HepG2 (cell line): ENCODE results near the gene SBSN. TPM values are rescaled to one million over a fixed set of nuclear protein-coding genes. Genes with fewer than 3 reads are reported as not detected.

ENCODE experiments used
- ATAC-seq: fragments of 200-7000 bp; cut with Tn5 transposase; 3 replicates; pipeline ENCODE4 v1.9.1; 2020; ENCODE audit warnings: mild to moderate bottlenecking, moderate library complexity
- BruUV-seq: library from RNA; stranded (reverse); fragments of 400-500 nt; replicated peaks from 2 replicates; lab custom pipeline; 2021; lab: Mats Ljungman, UMichigan
- CTCF ChIA-PET: fragments of 300-600 bp; formaldehyde crosslinking; extraction: SDS; loops from one replicate; lab custom pipeline; 2021; ENCODE audit warnings: low total read pairs, inconsistent platforms, low intra/inter-chr PET ratio; lab: Yijun Ruan, JAX
- POLR2A ChIA-PET: fragments of 350-600 bp; sonication (Branson Sonifier 250); formaldehyde crosslinking; loops from one replicate; lab custom pipeline; 2020; ENCODE audit warnings: antibody characterized with exemption, inconsistent platforms; lab: Yijun Ruan, JAX
- DNase-seq: peaks from one replicate; pipeline ENCODE4 v3.0.0-alpha.2; 2015; ENCODE audit warnings: low spot score
- FAIRE-seq: peaks from 3 replicates; lab custom pipeline; 2011; peaks lifted over from hg19 to GRCh38; lab: Jason Lieb, UNC
- H2AFZ ChIP-seq: one replicate; pipeline ENCODE4 v1.6.1; 2011; ENCODE audit warnings: low read length, inconsistent platforms
- H3K27ac ChIP-seq: fragments of 300-600 bp; 3 replicates; pipeline ENCODE4 v1.8.0; 2011; ENCODE audit warnings: mixed run types, mild to moderate bottlenecking, mixed read lengths, low read length, inconsistent platforms; ENCODE audit not compliant: insufficient read depth; ENCODE audit errors: extremely low read length
- H3K27me3 ChIP-seq, 2 experiments: fragments of 200-600 bp in 1 of 2; 2 replicates in 1 of 2; 3 replicates in 1 of 2; pipeline versions ENCODE4 v1.6.0 to v1.8.0; 2011; ENCODE audit warnings: low read length in 2 of 2, mild to moderate bottlenecking in 2 of 2, moderate library complexity in 2 of 2, inconsistent platforms in 1 of 2; ENCODE audit not compliant: insufficient read depth in 2 of 2, control insufficient read depth in 1 of 2
- H3K36me3 ChIP-seq, 2 experiments: fragments of 200-600 bp in 1 of 2; replicated peaks in 1 of 2; 2 replicates in 1 of 2; 3 replicates in 1 of 2; pipeline versions ENCODE4 v1.5.1 to v1.8.0; 2011; ENCODE audit warnings: low read length in 2 of 2, inconsistent platforms in 1 of 2; ENCODE audit not compliant: insufficient read depth in 2 of 2, control insufficient read depth in 1 of 2
- H3K4me1 ChIP-seq: 2 replicates; pipeline ENCODE4 v1.5.1; 2012; ENCODE audit warnings: low read length, inconsistent platforms; ENCODE audit not compliant: insufficient read depth
- H3K4me2 ChIP-seq: 2 replicates; pipeline ENCODE4 v1.6.0; 2011; ENCODE audit warnings: low read depth, low read length, inconsistent platforms
- H3K4me3 ChIP-seq, 3 experiments: fragments of 200-600 bp in 1 of 3; sonication (generic), shearing (Covaris generic) in 1 of 3; replicated peaks in 1 of 3; 2 replicates each; pipeline ENCODE4 v1.5.1; 2011 to 2016; ENCODE audit warnings: low read length in 3 of 3, inconsistent platforms in 2 of 3, low read depth in 2 of 3, mild to moderate bottlenecking in 2 of 3, control low read depth in 1 of 3, mixed read lengths in 1 of 3; ENCODE audit not compliant: insufficient read depth in 1 of 3
- H3K79me2 ChIP-seq: one replicate; pipeline ENCODE4 v1.6.1; 2011; ENCODE audit warnings: low read length, inconsistent platforms; ENCODE audit not compliant: insufficient read depth
- H3K9ac ChIP-seq: 2 replicates; pipeline ENCODE4 v1.6.0; 2011; ENCODE audit warnings: mild to moderate bottlenecking, low read depth, low read length, inconsistent platforms; ENCODE audit not compliant: insufficient read depth
- H3K9me3 ChIP-seq: 2 replicates; pipeline ENCODE4 v1.5.1; 2012; ENCODE audit warnings: mild to moderate bottlenecking, low read length
- H4K20me1 ChIP-seq: 2 replicates; pipeline ENCODE4 v1.6.0; 2011; ENCODE audit warnings: inconsistent platforms, mild to moderate bottlenecking, low read length, moderate library complexity; ENCODE audit not compliant: insufficient read depth
- ARNT ChIP-seq: fragments of 450-650 bp; IDR thresholded peaks from 2 replicates; pipeline ENCODE4 v1.6.1; 2017
- CBX5 ChIP-seq: sonication (generic); formaldehyde crosslinking; IDR thresholded peaks from 2 replicates; pipeline ENCODE4 v1.4.0; 2020; ENCODE audit warnings: missing genetic modification reagents, borderline replicate concordance
- CEBPG ChIP-seq: IDR thresholded peaks from 2 replicates; pipeline ENCODE4 v1.6.1; 2016
- HMGA1 ChIP-seq: sonication (generic); formaldehyde crosslinking; conservative IDR thresholded peaks from 2 replicates; pipeline ENCODE4 v1.4.0; 2020; ENCODE audit warnings: missing genetic modification reagents
- PPARG ChIP-seq: conservative IDR thresholded peaks from 2 replicates; pipeline ENCODE4 v1.6.1; 2016; ENCODE audit warnings: missing biosample characterization, missing genetic modification reagents
- RARG ChIP-seq: sonication (generic); formaldehyde crosslinking; IDR thresholded peaks from 2 replicates; pipeline ENCODE4 v1.4.0; 2020; ENCODE audit warnings: low read depth, mild to moderate bottlenecking, missing genetic modification reagents
- RXRB ChIP-seq: IDR thresholded peaks from 2 replicates; pipeline ENCODE4 v1.6.1; 2016; ENCODE audit warnings: borderline replicate concordance, missing genetic modification reagents, missing compliant biosample characterization
- ZBTB20 ChIP-seq: sonication (generic); formaldehyde crosslinking; IDR thresholded peaks from 2 replicates; pipeline ENCODE4 v1.8.1; 2023; ENCODE audit warnings: missing genetic modification reagents, low read depth, mild to moderate bottlenecking, borderline replicate concordance
- ZNF616 ChIP-seq: sonication (generic); formaldehyde crosslinking; IDR thresholded peaks from 2 replicates; pipeline ENCODE4 v1.5.0; 2020; ENCODE audit warnings: low read depth, mild to moderate bottlenecking, missing genetic modification reagents
- ZNF841 ChIP-seq: sonication (generic); formaldehyde crosslinking; IDR thresholded peaks from 2 replicates; pipeline ENCODE4 v1.8.1; 2023; ENCODE audit warnings: missing genetic modification reagents, borderline replicate concordance
- ZNF883 ChIP-seq: sonication (generic); formaldehyde crosslinking; IDR thresholded peaks from 2 replicates; pipeline ENCODE4 v1.5.1; 2020; ENCODE audit warnings: mild to moderate bottlenecking, missing genetic modification reagents; ENCODE audit errors: not compliant biosample characterization
- ZSCAN20 ChIP-seq: sonication (generic); formaldehyde crosslinking; IDR thresholded peaks from 2 replicates; pipeline ENCODE4 v1.4.0; 2020; ENCODE audit warnings: missing genetic modification reagents, mild to moderate bottlenecking, borderline replicate concordance
- ZSCAN30 ChIP-seq: sonication (generic); formaldehyde crosslinking; IDR thresholded peaks from 2 replicates; pipeline ENCODE4 v1.5.0; 2020; ENCODE audit warnings: mild to moderate bottlenecking, missing genetic modification reagents
- WGBS: methylation state at CpG from one replicate; pipeline ENCODE4 v1.1.6; 2017; ENCODE audit warnings: low lambda C conversion rate; 5-methylcytosine and 5-hydroxymethylcytosine counted together
- in situ Hi-C: cut with HindIII; loops from 2 replicates; pipeline ENCODE4 v1.10.0; 2017; ENCODE audit warnings: low pct_unique_long_range_greater_than_20kb; ENCODE audit not compliant: extremely low pct_ligation_motif_present
- intact Hi-C: fragments of 100-400 bp; cut with micrococcal nuclease; formaldehyde crosslinking; loops from one replicate; pipeline ENCODE4 v1.10.0; 2022; ENCODE audit not compliant: unreplicated experiment
- polyA plus RNA-seq, 8 experiments: library from polyadenylated mRNA; depleted of rRNA in 3 of 8; stranded (reverse) in 7 of 8; unstranded in 1 of 8; fragments of >200 nt; fragmentation: Illumina TruSeq in 4 of 8; extraction: Trizol in 4 of 8; gene quantifications; 2 replicates each; pipeline versions ENCODE4 v1.2.1 to v1.2.3, GENCODE V29; 2011 to 2016; ENCODE audit warnings: low read depth in 4 of 8, missing spikeins in 1 of 8, mixed read lengths in 1 of 8; ENCODE audit not compliant: insufficient read depth in 1 of 8
- total RNA-seq, 5 experiments: library from RNA; depleted of rRNA; stranded (reverse); fragments of >200 nt; fragmentation: Illumina TruSeq; extraction: Trizol; gene quantifications; 2 replicates each; pipeline ENCODE4 v1.2.3, GENCODE V29; 2016; ENCODE audit warnings: low read depth in 1 of 5
- TF ChIP-seq, protein P1 (sequence below): sonication (generic); formaldehyde crosslinking; IDR thresholded peaks from 2 replicates; pipeline ENCODE4 v1.4.0; 2020; ENCODE audit warnings: low read depth, missing genetic modification reagents
- TF ChIP-seq, protein P2 (sequence below): IDR thresholded peaks from 2 replicates; pipeline ENCODE4 v1.6.1; 2016; ENCODE audit warnings: missing compliant biosample characterization, missing genetic modification reagents, borderline replicate concordance
- TF ChIP-seq, protein P3 (sequence below): sonication (generic); formaldehyde crosslinking; IDR thresholded peaks from 2 replicates; pipeline ENCODE4 v1.4.0; 2020; ENCODE audit warnings: missing genetic modification reagents

SBSN gene
- total and polyA plus RNA-seq, 2 of the 13 experiments (the other 11 are each of a cell fraction or from before 2014, with no cell fraction given) = not detected

DNA sequence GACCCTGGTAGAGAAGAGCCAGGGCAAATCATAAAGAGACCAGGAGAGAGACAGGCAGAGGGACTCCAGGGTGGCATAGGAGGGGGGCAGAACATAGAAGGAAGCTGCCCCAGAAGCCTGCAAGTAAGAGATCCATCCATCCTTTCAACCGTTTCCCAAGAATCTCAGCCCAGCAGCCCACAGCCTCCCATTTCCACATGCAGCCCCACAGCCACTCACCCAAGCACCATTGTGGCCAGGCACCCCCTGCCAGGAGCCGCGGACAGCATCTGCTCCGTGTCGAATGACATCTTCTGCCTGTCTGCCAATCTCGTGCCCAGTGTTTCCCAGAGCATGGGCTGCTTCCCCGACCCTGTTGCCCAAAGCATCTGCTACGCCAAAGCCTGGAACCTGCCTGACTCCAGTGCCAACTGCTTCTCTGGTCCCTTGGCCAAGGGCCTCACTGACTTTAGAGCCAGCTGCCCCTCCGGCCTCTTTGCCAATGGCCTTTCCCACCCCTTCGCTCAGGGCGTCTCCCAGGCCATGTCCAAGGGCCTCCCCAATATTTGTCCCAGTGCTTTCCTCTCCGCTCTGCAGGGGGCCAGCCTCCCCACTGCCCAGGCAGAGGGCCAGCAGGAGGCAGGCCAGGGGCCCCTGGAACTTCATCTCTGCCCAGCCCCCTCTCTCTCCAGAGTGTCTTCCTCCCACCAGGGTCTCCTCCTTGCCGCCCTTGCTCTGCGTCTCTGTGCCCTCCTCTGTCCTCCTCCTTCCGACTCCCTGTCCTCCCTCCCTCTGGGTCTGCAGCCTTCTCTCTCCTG lies 15.1 kb downstream of the SBSN start:
- intact Hi-C loops (no loop called here), in situ Hi-C loops (no loop called here)
- H4K20me1 ChIP-seq = no peaks in the 10 kb centered on the region
- no peak overlapping the region for H2AFZ ChIP-seq
- H3K9me3 ChIP-seq = no peaks in the 10 kb centered on the region
- POLR2A ChIA-PET = interaction anchor here (1.2 kb wide), 1 partner anchor 26 kb away, joined by 5 read pairs; no protein-coding TSS in a partner anchor
- TF ChIP-seq CEBPG (CRISPR knock-in tag) (no peak), RXRB (no peak), ZNF616 (CRISPR knock-in tag) (no peak), ZSCAN20 (CRISPR knock-in tag) (no peak), ARNT (no peak), CBX5 (CRISPR knock-in tag) (no peak), ZBTB20 (CRISPR knock-in tag) (no peak), ZNF841 (CRISPR knock-in tag) (no peak), PPARG (CRISPR knock-in tag) (no peak), ZNF883 (no peak), ZSCAN30 (CRISPR knock-in tag) (no peak), HMGA1 (CRISPR knock-in tag) (no peak), RARG (CRISPR knock-in tag) (no peak)
- TF ChIP-seq, protein P1, sequence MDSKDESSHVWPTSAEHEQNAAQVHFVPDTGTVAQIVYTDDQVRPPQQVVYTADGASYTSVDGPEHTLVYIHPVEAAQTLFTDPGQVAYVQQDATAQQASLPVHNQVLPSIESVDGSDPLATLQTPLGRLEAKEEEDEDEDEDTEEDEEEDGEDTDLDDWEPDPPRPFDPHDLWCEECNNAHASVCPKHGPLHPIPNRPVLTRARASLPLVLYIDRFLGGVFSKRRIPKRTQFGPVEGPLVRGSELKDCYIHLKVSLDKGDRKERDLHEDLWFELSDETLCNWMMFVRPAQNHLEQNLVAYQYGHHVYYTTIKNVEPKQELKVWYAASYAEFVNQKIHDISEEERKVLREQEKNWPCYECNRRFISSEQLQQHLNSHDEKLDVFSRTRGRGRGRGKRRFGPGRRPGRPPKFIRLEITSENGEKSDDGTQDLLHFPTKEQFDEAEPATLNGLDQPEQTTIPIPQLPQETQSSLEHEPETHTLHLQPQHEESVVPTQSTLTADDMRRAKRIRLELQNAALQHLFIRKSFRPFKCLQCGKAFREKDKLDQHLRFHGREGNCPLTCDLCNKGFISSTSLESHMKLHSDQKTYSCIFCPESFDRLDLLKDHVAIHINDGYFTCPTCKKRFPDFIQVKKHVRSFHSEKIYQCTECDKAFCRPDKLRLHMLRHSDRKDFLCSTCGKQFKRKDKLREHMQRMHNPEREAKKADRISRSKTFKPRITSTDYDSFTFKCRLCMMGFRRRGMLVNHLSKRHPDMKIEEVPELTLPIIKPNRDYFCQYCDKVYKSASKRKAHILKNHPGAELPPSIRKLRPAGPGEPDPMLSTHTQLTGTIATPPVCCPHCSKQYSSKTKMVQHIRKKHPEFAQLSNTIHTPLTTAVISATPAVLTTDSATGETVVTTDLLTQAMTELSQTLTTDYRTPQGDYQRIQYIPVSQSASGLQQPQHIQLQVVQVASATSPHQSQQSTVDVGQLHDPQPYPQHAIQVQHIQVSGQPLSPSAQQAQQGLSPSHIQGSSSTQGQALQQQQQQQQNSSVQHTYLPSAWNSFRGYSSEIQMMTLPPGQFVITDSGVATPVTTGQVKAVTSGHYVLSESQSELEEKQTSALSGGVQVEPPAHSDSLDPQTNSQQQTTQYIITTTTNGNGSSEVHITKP (CRISPR knock-in tag) = no peak
- TF ChIP-seq, protein P2, sequence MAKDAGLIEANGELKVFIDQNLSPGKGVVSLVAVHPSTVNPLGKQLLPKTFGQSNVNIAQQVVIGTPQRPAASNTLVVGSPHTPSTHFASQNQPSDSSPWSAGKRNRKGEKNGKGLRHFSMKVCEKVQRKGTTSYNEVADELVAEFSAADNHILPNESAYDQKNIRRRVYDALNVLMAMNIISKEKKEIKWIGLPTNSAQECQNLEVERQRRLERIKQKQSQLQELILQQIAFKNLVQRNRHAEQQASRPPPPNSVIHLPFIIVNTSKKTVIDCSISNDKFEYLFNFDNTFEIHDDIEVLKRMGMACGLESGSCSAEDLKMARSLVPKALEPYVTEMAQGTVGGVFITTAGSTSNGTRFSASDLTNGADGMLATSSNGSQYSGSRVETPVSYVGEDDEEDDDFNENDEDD (CRISPR knock-in tag) = no peak
- TF ChIP-seq, protein P3, sequence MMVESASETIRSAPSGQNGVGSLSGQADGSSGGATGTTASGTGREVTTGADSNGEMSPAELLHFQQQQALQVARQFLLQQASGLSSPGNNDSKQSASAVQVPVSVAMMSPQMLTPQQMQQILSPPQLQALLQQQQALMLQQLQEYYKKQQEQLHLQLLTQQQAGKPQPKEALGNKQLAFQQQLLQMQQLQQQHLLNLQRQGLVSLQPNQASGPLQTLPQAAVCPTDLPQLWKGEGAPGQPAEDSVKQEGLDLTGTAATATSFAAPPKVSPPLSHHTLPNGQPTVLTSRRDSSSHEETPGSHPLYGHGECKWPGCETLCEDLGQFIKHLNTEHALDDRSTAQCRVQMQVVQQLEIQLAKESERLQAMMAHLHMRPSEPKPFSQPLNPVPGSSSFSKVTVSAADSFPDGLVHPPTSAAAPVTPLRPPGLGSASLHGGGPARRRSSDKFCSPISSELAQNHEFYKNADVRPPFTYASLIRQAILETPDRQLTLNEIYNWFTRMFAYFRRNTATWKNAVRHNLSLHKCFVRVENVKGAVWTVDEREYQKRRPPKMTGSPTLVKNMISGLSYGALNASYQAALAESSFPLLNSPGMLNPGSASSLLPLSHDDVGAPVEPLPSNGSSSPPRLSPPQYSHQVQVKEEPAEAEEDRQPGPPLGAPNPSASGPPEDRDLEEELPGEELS = no peak
- H3K4me1 ChIP-seq = peaks cover 35% of the 10 kb centered on the region
- no peak overlapping the region for H3K4me3 ChIP-seq
- WGBS = 69% methylated on average over 13 of the region's 15 CpGs
- FAIRE-seq = no peak
- peaks cover 1 to 29% of the 10 kb centered on the region in 2 experiments; a peak in 3 of 5 replicates for H3K27me3 ChIP-seq
- peak overlapping the region; percentile 74 for H3K4me2 ChIP-seq
- CTCF ChIA-PET = no interaction called here
- H3K9ac ChIP-seq = no peak overlapping the region
- no peaks in the 10 kb centered on the region for H3K36me3 ChIP-seq
- no TSS peak for BruUV-seq
- H3K27ac ChIP-seq = no peak overlapping the region
- H3K79me2 ChIP-seq = no peaks in the 10 kb centered on the region
- no peak for DNase-seq
- no peak for ATAC-seq
